Neuronal stem cell (in vitro differentiated cells): Measurements from ENCODE around the gene IER5L.

Experiments used
- DNase-seq: peaks from one replicate; pipeline ENCODE4 v3.0.0-alpha.2; 2013; ENCODE audit warnings: low spot score
- H2AFZ ChIP-seq: one replicate; pipeline ENCODE4 v1.6.1; 2013; ENCODE audit warnings: mild to moderate bottlenecking, low read length, inconsistent platforms
- H2AK5ac ChIP-seq: 2 replicates; pipeline ENCODE4 v1.6.1; 2013; ENCODE audit warnings: low read depth, mild to moderate bottlenecking, inconsistent platforms, low read length, moderate library complexity, mixed read lengths
- H2BK120ac ChIP-seq: 2 replicates; pipeline ENCODE4 v1.6.1; 2013; ENCODE audit warnings: low read depth, mild to moderate bottlenecking, inconsistent platforms, low read length, moderate library complexity, mixed read lengths
- H2BK12ac ChIP-seq: one replicate; pipeline ENCODE4 v1.6.1; 2013; ENCODE audit warnings: low read length, inconsistent platforms
- H2BK15ac ChIP-seq: 2 replicates; pipeline ENCODE4 v1.6.1; 2013; ENCODE audit warnings: mild to moderate bottlenecking, low read length, inconsistent platforms, mixed read lengths
- H2BK5ac ChIP-seq: one replicate; pipeline ENCODE4 v1.6.1; 2013; ENCODE audit warnings: inconsistent platforms, mild to moderate bottlenecking, low read length, moderate library complexity
- H3K14ac ChIP-seq: one replicate; pipeline ENCODE4 v1.6.1; 2013; ENCODE audit warnings: low read length, inconsistent platforms
- H3K18ac ChIP-seq: 2 replicates; pipeline ENCODE4 v1.6.1; 2013; ENCODE audit warnings: low read length, inconsistent platforms
- H3K23ac ChIP-seq: 2 replicates; pipeline ENCODE4 v1.6.1; 2013; ENCODE audit warnings: low read depth, mild to moderate bottlenecking, mixed read lengths, low read length, inconsistent platforms; ENCODE audit not compliant: poor library complexity
- H3K27ac ChIP-seq: replicated peaks from 3 replicates; pipeline ENCODE4 v1.5.1; 2013; ENCODE audit warnings: low read length, inconsistent platforms
- H3K27me3 ChIP-seq, 3 experiments: 2 replicates each; pipeline ENCODE4 v1.6.1; 2013; ENCODE audit warnings: low read length in 3 of 3, mild to moderate bottlenecking in 2 of 3, inconsistent platforms in 1 of 3, low read depth in 1 of 3, mixed read lengths in 1 of 3, moderate library complexity in 1 of 3; ENCODE audit not compliant: control insufficient read depth in 3 of 3, insufficient read depth in 3 of 3
- H3K36me3 ChIP-seq, 2 donors: replicated peaks in 1 of 2; 2 replicates each; pipeline ENCODE4 v1.6.1; 2013; ENCODE audit warnings: low read length in 2 of 2; ENCODE audit not compliant: control insufficient read depth in 2 of 2, insufficient read depth in 2 of 2
- H3K4ac ChIP-seq: 2 replicates; pipeline ENCODE4 v1.6.1; 2013; ENCODE audit warnings: inconsistent platforms, mild to moderate bottlenecking, low read length, moderate library complexity
- H3K4me1 ChIP-seq, 2 donors: 1 replicate in 1 of 2; 2 replicates in 1 of 2; pipeline ENCODE4 v1.6.1; 2013; ENCODE audit warnings: low read length in 2 of 2, low read depth in 1 of 2; ENCODE audit not compliant: control insufficient read depth in 2 of 2, insufficient read depth in 1 of 2
- H3K4me2 ChIP-seq: one replicate; pipeline ENCODE4 v1.6.1; 2013; ENCODE audit warnings: mild to moderate bottlenecking, low read length, inconsistent platforms; ENCODE audit not compliant: insufficient read depth, poor library complexity, severe bottlenecking
- H3K4me3 ChIP-seq, 2 donors: 2 replicates each; pipeline ENCODE4 v1.5.1; 2013; ENCODE audit warnings: low read length in 2 of 2, mild to moderate bottlenecking in 2 of 2, inconsistent platforms in 1 of 2, moderate library complexity in 1 of 2
- H3K79me1 ChIP-seq: one replicate; pipeline ENCODE4 v1.6.1; 2013; ENCODE audit warnings: low read depth, mild to moderate bottlenecking, inconsistent platforms, low read length, moderate library complexity
- H3K9ac ChIP-seq: one replicate; pipeline ENCODE4 v1.6.1; 2013; ENCODE audit warnings: mild to moderate bottlenecking, low read depth, low read length, inconsistent platforms; ENCODE audit not compliant: poor library complexity
- H3K9me3 ChIP-seq, 2 donors: replicated peaks in 1 of 2; 2 replicates each; pipeline versions ENCODE3 to v1.6.1; 2013; ENCODE audit warnings: low read length in 2 of 2, mild to moderate bottlenecking in 2 of 2, inconsistent platforms in 1 of 2, low read depth in 1 of 2, mixed read lengths in 1 of 2, moderate library complexity in 1 of 2; ENCODE audit not compliant: control insufficient read depth in 2 of 2, insufficient read depth in 1 of 2
- H4K8ac ChIP-seq: one replicate; pipeline ENCODE4 v1.6.1; 2013; ENCODE audit warnings: low read depth, mild to moderate bottlenecking, inconsistent platforms, low read length, moderate library complexity
- H4K91ac ChIP-seq: one replicate; pipeline ENCODE4 v1.6.1; 2013; ENCODE audit warnings: low read length, low read depth, mild to moderate bottlenecking, inconsistent platforms; ENCODE audit not compliant: poor library complexity
- WGBS, 2 donors: extraction: QIAGEN DNeasy Blood & Tissue Kit; methylation state at CpG; one replicate each; pipeline ENCODE4 v1.1.7; 2013; ENCODE audit warnings: missing lambda C conversion rate in 2 of 2, mixed read lengths in 1 of 2; ENCODE audit not compliant: insufficient read length in 2 of 2, insufficient replicate concordance in 1 of 2; ENCODE audit errors: extremely low coverage in 2 of 2; 5-methylcytosine and 5-hydroxymethylcytosine counted together

IER5L gene

GRCh38 chr9:129140397-129141065, 37.5 kb downstream of the IER5L start:
- WGBS, 2 donors = no CpG with 5 or more reads among the region's 8 CpGs
- Histone ChIP-seq H3K4me3 (peak overlapping the region; percentile 49 to 62), H3K27ac (peak overlapping the region; percentile 100), H4K8ac (peak overlapping the region; percentile 53), H3K9me3 (no peaks in the 10 kb centered on the region), H4K91ac (peak overlapping the region; percentile 98), H2BK5ac (peak overlapping the region; percentile 99), H2AFZ (peak overlapping the region; percentile 45), H3K79me1 (peaks cover 8% of the 10 kb centered on the region), H3K18ac (peak overlapping the region; percentile 100), H3K9ac (peak overlapping the region; percentile 89), H2BK120ac (peak overlapping the region; percentile 98), H3K36me3 (peaks cover 22 to 57% of the 10 kb centered on the region in 2 donors), H2BK15ac (peak overlapping the region; percentile 60), H3K4ac (peak overlapping the region; percentile 31), H3K23ac (peak overlapping the region; percentile 8), H3K4me2 (peak overlapping the region; percentile 58), H3K27me3 (no peaks in the 10 kb centered on the region), H2AK5ac (peak overlapping the region; percentile 100), H2BK12ac (peak overlapping the region; percentile 3), H3K4me1 (peaks cover 44 to 60% of the 10 kb centered on the region in 2 donors), H3K14ac (peak overlapping the region; percentile 5)
- DNase-seq = no peak

- peak overlapping the region; percentile 89 for H3K9ac ChIP-seq
- H2AFZ ChIP-seq = no peak overlapping the region
- H2BK15ac ChIP-seq = peak overlapping the region; percentile 60
- H3K79me1 ChIP-seq = peaks cover 8% of the 10 kb centered on the region
- H3K18ac ChIP-seq = peak overlapping the region; percentile 100
- H2AK5ac ChIP-seq = peak overlapping the region; percentile 100
- peaks cover 22 to 58% of the 10 kb centered on the region in 2 donors for H3K36me3 ChIP-seq
- peak overlapping the region; percentile 100 for H3K27ac ChIP-seq
- peak overlapping the region; percentile 53 for H4K8ac ChIP-seq
- no peaks in the 10 kb centered on the region for H3K27me3 ChIP-seq
- peak overlapping the region; percentile 3 for H2BK12ac ChIP-seq
- peak overlapping the region; percentile 99 for H2BK5ac ChIP-seq
- H3K9me3 ChIP-seq = no peaks in the 10 kb centered on the region
- peak overlapping the region; percentile 5 for H3K14ac ChIP-seq
- H3K4me1 ChIP-seq = peaks cover 40 to 55% of the 10 kb centered on the region in 2 donors
- H3K23ac ChIP-seq = peak overlapping the region; percentile 8
- H3K4me2 ChIP-seq = peak overlapping the region; percentile 58
- no CpG with 5 or more reads among the region's 11 CpGs for WGBS, 2 donors
- H2BK120ac ChIP-seq = peak overlapping the region; percentile 98
- peak overlapping the region; percentile 31 for H3K4ac ChIP-seq
- H4K91ac ChIP-seq = peak overlapping the region; percentile 98
- peak; percentile 90 for DNase-seq
- H3K4me3 ChIP-seq = peak overlapping the region; percentile 41 to 62
These were observed 38.1 kb downstream of the IER5L start for GRCh38 chr9:129139993-129140396.

- WGBS, 2 donors = no CpG with 5 or more reads among the region's 13 CpGs
- peak overlapping the region; percentile 45 for H3K4me2 ChIP-seq
- no peaks in the 10 kb centered on the region for H3K9me3 ChIP-seq
- no peak overlapping the region for H4K91ac ChIP-seq
- H3K9ac ChIP-seq = peak overlapping the region; percentile 74
- peak overlapping the region; percentile 4 for H4K8ac ChIP-seq
- H3K27me3 ChIP-seq = no peaks in the 10 kb centered on the region
- H3K79me1 ChIP-seq = peaks cover 8% of the 10 kb centered on the region
- peak overlapping the region; percentile 10 for H2AK5ac ChIP-seq
- H3K36me3 ChIP-seq = peaks cover 25 to 62% of the 10 kb centered on the region in 2 donors
- peak overlapping the region in 1 of 2 donors; percentile 35 for H3K4me3 ChIP-seq
- peaks cover 40 to 54% of the 10 kb centered on the region in 2 donors for H3K4me1 ChIP-seq
- no peak overlapping the region for H2BK120ac ChIP-seq
- peak overlapping the region; percentile 2 for H3K4ac ChIP-seq
- H2BK15ac ChIP-seq = no peak overlapping the region
- peak overlapping the region; percentile 92 for H3K27ac ChIP-seq
- H3K23ac ChIP-seq = no peak overlapping the region
- H3K14ac ChIP-seq = no peak overlapping the region
- DNase-seq = peak; percentile 82
- H3K18ac ChIP-seq = peak overlapping the region; percentile 93
- peak overlapping the region; percentile 63 for H2BK5ac ChIP-seq
- peak overlapping the region; percentile 26 for H2BK12ac ChIP-seq
- H2AFZ ChIP-seq = peak overlapping the region; percentile 46
These were observed 38.6 kb downstream of the IER5L start for GRCh38 chr9:129139233-129139992.
